Thyroid gland (tissue), 4 donors: ENCODE results near the gene IBTK.

ENCODE experiments used
- POLR2A ChIP-seq, 2 donors: fragments of 450-650 bp; IDR thresholded peaks; one replicate each; pipeline ENCODE4 v1.6.1; 2017; ENCODE audit warnings: antibody characterized with exemption in 2 of 2, mild to moderate bottlenecking in 2 of 2, moderate library complexity in 1 of 2
- TF ChIP-seq, protein P1 (sequence below), 6 experiments: fragments of 200-600 bp in 3 of 6; fragments of 450-650 bp in 3 of 6; sonication (generic) in 3 of 6; IDR thresholded peaks; one replicate each; pipeline ENCODE4 v1.5.1; 2016 to 2019; ENCODE audit warnings: antibody characterized with exemption in 6 of 6, mild to moderate bottlenecking in 2 of 6, inconsistent platforms in 1 of 6, moderate library complexity in 1 of 6

DNA sequence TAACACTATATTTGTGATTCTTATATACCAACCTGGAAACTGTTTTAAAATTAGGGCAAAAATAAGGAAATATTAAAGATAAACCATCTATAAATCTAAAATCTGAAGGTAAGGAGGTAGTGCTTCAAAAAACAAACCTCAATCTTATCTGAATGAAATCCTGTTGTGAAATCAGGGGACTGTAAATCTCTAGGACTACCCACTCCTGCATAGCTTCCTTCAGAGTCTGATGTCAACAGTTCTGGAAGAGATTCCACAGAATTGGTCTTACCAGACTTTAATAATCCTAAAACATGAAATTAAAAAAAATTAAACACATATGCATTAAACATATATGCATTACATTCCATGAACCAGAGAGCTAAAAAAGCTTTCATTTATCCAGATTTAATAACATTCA, 51.4 kb downstream of the IBTK start:
- TF ChIP-seq POLR2A (IDR thresholded peaks at IDR 0.05), result no peak
- TF ChIP-seq, protein P1, sequence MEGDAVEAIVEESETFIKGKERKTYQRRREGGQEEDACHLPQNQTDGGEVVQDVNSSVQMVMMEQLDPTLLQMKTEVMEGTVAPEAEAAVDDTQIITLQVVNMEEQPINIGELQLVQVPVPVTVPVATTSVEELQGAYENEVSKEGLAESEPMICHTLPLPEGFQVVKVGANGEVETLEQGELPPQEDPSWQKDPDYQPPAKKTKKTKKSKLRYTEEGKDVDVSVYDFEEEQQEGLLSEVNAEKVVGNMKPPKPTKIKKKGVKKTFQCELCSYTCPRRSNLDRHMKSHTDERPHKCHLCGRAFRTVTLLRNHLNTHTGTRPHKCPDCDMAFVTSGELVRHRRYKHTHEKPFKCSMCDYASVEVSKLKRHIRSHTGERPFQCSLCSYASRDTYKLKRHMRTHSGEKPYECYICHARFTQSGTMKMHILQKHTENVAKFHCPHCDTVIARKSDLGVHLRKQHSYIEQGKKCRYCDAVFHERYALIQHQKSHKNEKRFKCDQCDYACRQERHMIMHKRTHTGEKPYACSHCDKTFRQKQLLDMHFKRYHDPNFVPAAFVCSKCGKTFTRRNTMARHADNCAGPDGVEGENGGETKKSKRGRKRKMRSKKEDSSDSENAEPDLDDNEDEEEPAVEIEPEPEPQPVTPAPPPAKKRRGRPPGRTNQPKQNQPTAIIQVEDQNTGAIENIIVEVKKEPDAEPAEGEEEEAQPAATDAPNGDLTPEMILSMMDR (IDR thresholded peaks at IDR 0.05), result no peak
